Left lung (tissue), 10 donors: ENCODE data around the gene MYO9A. TPM values are rescaled to one million over a fixed set of nuclear protein-coding genes. Genes with fewer than 3 reads are reported as not detected.
"Not testable (repeated sequence)": the region's sequence is repeated elsewhere in the genome, so short reads cannot be mapped to it uniquely, and the experiment has no call there.

ENCODE experiments used
- ATAC-seq: fragments of 200-7000 bp; cut with Tn5 transposase; one replicate; pipeline ENCODE4 v1.9.1; 2020; ENCODE audit warnings: moderate library complexity
- DNase-seq, 4 donors: peaks; one replicate each; pipeline ENCODE4 v3.0.0-alpha.2; 2013 to 2020
- H3K27ac ChIP-seq, 2 donors: fragments of 200-600 bp; sonication (generic) in 1 of 2; one replicate each; pipeline versions ENCODE4 v1.5.0 to v1.8.0; 2020 to 2021
- H3K27me3 ChIP-seq, 2 donors: fragments of 200-600 bp; sonication (generic) in 1 of 2; one replicate each; pipeline versions ENCODE4 v1.5.0 to v1.8.0; 2020 to 2021
- H3K36me3 ChIP-seq, 2 donors: fragments of 200-600 bp; sonication (generic) in 1 of 2; one replicate each; pipeline versions ENCODE4 v1.5.0 to v1.8.0; 2020 to 2021
- H3K4me1 ChIP-seq, 2 donors: fragments of 200-600 bp; one replicate each; pipeline ENCODE4 v1.8.0; 2021
- H3K4me3 ChIP-seq, 2 donors: fragments of 200-600 bp; sonication (generic) in 1 of 2; one replicate each; pipeline versions ENCODE4 v1.5.0 to v1.8.0; 2020 to 2021; ENCODE audit warnings: mild to moderate bottlenecking in 1 of 2
- H3K9me3 ChIP-seq, 2 donors: fragments of 200-600 bp; sonication (generic) in 1 of 2; one replicate each; pipeline versions ENCODE4 v1.5.0 to v1.8.0; 2020 to 2021
- intact Hi-C, 2 donors: fragments of 100-400 bp; cut with DNase I; formaldehyde crosslinking; loops; one replicate each; pipeline versions ENCODE4 v1.11.2 to v1.14.2; 2022
- polyA plus RNA-seq, 6 donors: library from polyadenylated mRNA; unstranded; fragments of 120-200 nt; gene quantifications; one replicate each; pipeline ENCODE4 v1.2.1, GENCODE V29; 2013; ENCODE audit not compliant: insufficient read length in 6 of 6
- total RNA-seq, 2 donors: library from RNA; stranded (reverse); fragmentation: NEBNext Ultra II Directional; extraction: Animal tissue kit (Norgen Biotek cat#: 25700); gene quantifications; one replicate each; pipeline ENCODE4 v1.2.1, GENCODE V29; 2021
- TF ChIP-seq, protein P1 (sequence below), 2 donors: fragments of 200-600 bp; sonication (generic) in 1 of 2; IDR thresholded peaks; one replicate each; pipeline versions ENCODE4 v1.5.0 to v1.8.0; 2021; ENCODE audit warnings: antibody characterized with exemption in 2 of 2
- donor health status: DM: no; HTN: yes; CAD: no.
- donor health status: DM: no; HTN: no; CAD: no.

The MYO9A gene
- total and polyA plus RNA-seq, 8 donors, result 30.8 to 67.4 (median 41.4) TPM

DNA sequence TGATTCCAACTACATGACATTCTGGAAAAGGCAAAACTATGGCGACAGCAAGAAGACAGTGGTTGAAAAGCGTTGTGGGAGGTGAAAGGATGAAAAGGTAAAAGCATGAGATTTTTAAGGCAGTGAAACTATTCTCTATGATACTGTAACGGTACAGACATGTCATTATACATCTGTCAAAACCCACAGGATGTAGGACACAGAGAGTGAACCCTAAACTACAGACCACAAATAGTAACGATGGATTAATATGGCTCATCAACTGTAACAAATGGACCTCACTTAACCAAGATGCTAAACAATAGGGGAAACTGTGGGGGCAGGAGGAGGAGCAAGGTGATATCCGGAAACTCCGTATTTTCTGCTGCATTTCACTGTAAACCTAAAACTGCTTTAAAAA lies 39.1 kb downstream of the MYO9A start:
- no peak overlapping the region for H3K4me3 ChIP-seq
- ATAC-seq, result no peak
- no peaks in the 10 kb centered on the region for H3K36me3 ChIP-seq
- no peaks in the 10 kb centered on the region for H3K9me3 ChIP-seq
- H3K27ac ChIP-seq, result no peak overlapping the region
- TF ChIP-seq, protein P1, sequence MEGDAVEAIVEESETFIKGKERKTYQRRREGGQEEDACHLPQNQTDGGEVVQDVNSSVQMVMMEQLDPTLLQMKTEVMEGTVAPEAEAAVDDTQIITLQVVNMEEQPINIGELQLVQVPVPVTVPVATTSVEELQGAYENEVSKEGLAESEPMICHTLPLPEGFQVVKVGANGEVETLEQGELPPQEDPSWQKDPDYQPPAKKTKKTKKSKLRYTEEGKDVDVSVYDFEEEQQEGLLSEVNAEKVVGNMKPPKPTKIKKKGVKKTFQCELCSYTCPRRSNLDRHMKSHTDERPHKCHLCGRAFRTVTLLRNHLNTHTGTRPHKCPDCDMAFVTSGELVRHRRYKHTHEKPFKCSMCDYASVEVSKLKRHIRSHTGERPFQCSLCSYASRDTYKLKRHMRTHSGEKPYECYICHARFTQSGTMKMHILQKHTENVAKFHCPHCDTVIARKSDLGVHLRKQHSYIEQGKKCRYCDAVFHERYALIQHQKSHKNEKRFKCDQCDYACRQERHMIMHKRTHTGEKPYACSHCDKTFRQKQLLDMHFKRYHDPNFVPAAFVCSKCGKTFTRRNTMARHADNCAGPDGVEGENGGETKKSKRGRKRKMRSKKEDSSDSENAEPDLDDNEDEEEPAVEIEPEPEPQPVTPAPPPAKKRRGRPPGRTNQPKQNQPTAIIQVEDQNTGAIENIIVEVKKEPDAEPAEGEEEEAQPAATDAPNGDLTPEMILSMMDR (IDR thresholded peaks at IDR 0.05), result no peak
- intact Hi-C loops, result no loop called here
- H3K27me3 ChIP-seq, result no peaks in the 10 kb centered on the region
- no peak for DNase-seq
- no peaks in the 10 kb centered on the region for H3K4me1 ChIP-seq

DNA sequence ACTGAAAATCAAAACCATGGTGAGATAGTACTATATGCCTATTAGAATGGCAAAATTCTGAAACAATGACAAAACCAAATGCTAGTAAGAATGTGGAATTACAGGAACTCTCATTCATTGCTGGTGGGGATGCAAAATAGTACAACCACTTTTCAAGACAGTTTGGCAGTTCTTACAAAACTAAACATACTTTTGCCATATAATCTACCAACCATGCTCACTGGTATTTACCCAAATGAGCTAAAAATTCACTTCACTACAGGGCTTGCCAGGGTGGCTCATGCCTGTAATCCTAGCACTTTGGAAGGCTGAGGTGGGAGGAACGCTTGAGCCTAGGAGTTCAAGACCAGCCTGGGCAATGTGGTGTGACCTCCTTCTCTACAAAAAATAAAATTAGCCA lies 40.0 kb downstream of the MYO9A start:
- TF ChIP-seq, protein P1 (IDR thresholded peaks at IDR 0.05), result no peak
- intact Hi-C loops, result no loop called here
- Histone ChIP-seq H3K27ac (no peak overlapping the region), H3K9me3 (no peaks in the 10 kb centered on the region), H3K4me1 (no peaks in the 10 kb centered on the region), H3K36me3 (no peaks in the 10 kb centered on the region), H3K4me3 (no peak overlapping the region), H3K27me3 (no peaks in the 10 kb centered on the region)
- ATAC-seq, result no peak
- DNase-seq, result no peak

DNA sequence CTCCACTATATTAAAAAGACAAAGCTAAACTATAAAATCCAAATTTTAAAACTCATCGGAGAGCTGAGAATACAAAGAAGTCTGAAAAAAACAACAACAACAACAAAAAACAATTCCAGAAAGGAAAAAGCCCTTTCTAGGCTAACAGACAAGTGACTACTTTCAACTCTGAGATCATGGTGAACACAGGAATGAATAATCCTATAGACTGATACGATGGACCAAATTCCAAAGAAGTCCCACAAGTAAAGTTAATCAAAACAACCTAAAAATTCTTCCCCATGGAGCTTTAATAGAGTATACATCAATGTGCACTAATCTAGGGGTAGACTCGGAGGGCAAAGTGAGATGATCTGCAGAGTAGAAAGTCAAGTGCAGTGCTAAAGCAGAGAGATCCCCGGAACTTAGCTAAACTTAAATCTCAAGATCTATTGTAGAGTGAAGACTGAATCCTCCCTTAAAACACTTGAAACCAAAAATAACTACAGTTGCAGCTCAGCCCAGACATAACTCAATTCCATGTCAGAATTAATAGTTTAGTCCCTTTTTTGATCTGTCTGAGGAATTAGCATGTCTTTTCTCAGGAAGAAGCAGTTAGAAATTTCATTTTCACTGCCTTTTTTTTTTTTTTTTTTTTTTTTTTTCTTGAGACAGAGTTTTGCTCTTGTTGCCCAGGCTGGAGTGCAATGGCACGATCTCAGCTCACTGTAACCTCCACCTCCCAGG lies 43.5 kb downstream of the MYO9A start:
- ATAC-seq (no peak), DNase-seq (no peak)
- Histone ChIP-seq H3K4me1 (no peaks in the 10 kb centered on the region), H3K27ac (no peak overlapping the region), H3K9me3 (no peaks in the 10 kb centered on the region), H3K36me3 (no peaks in the 10 kb centered on the region), H3K4me3 (no peak overlapping the region), H3K27me3 (no peaks in the 10 kb centered on the region)
- TF ChIP-seq, protein P1 (IDR thresholded peaks at IDR 0.05), result no peak
- intact Hi-C loops, result no loop called here

DNA sequence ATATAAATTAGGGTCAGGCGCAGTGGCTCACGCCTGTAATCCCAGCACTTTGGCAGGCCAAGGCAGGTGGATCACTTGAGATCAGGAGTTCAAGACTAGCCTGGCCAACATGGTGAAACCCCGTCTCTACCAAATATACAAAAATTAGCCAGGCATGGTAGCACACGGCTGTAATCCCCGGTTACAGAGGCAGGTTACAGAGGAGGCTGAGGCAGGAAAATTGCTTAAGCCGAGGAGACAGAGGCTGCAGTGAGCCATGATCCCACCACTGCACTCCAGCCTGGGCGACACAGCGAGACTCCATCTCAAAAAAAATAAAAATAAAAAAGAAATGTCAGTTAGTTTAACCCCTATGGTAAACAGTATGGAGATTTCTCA lies 46.5 kb downstream of the MYO9A start:
- H3K27me3 ChIP-seq, H3K27ac ChIP-seq, DNase-seq, ATAC-seq, H3K9me3 ChIP-seq, H3K4me1 ChIP-seq, intact Hi-C loops, H3K4me3 ChIP-seq, H3K36me3 ChIP-seq: not testable (repeated sequence)

DNA sequence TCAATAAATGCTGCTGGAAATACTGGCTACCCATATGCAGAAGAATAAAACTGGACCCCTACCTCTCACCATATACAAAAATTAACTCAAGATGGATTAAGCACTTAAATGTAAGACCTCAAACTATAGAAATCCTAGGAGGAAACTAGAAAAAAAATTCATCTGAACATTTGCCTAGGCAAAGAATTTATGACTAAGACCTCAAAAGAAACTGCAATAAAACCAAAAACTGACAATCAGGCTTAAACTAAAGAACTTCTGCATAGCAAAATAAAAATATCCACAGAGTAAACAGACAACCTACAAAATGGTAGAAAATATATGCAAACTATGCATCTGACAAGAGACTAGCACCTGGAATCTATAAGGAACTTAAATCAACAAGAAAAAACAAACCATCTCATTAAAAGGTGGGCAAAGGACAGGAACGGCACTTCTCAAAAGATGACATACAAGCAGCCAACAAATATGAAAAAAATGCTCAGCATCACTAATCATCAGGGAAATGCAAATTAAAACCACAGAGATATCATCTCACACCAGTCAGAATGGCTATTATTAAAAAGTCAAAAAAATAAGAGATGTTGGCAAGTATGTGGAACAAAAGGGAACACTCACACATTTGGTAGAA lies 47.0 kb downstream of the MYO9A start:
- Histone ChIP-seq H3K4me3 (no peak overlapping the region), H3K9me3 (no peaks in the 10 kb centered on the region), H3K27ac (no peak overlapping the region), H3K27me3 (no peaks in the 10 kb centered on the region), H3K4me1 (no peaks in the 10 kb centered on the region), H3K36me3 (no peaks in the 10 kb centered on the region)
- intact Hi-C loops, result no loop called here
- no peak for DNase-seq
- no peak for ATAC-seq
- TF ChIP-seq, protein P1 (IDR thresholded peaks at IDR 0.05), result no peak
